Heart right ventricle (tissue), 16 donors: ENCODE measurements around the gene KLHL29. TPM values are rescaled to one million over a fixed set of nuclear protein-coding genes. Genes with fewer than 3 reads are reported as not detected.
A peak's percentile ranks its signal among the peaks of the same experiment; 100 is the strongest.

Experiments
- ATAC-seq, 8 donors: fragments of 200-7000 bp; cut with Tn5 transposase; one replicate each; pipeline ENCODE4 v1.9.1; 2020; ENCODE audit warnings: mild to moderate bottlenecking in 8 of 8, moderate library complexity in 8 of 8, moderate number of reproducible peaks in 1 of 8
- DNase-seq, 2 donors: peaks; one replicate each; pipeline ENCODE4 v3.0.0-alpha.2; 2020
- H3K27ac ChIP-seq, 10 donors: fragments of 200-600 bp; sonication (generic) in 2 of 10; one replicate each; pipeline versions ENCODE4 v1.5.0 to v1.8.0; 2020 to 2022; ENCODE audit warnings: mild to moderate bottlenecking in 3 of 10
- H3K27me3 ChIP-seq, 7 donors: fragments of 200-600 bp; one replicate each; pipeline ENCODE4 v1.8.0; 2021 to 2022; ENCODE audit warnings: mild to moderate bottlenecking in 2 of 7
- H3K36me3 ChIP-seq, 9 donors: fragments of 200-600 bp; sonication (generic) in 1 of 9; one replicate each; pipeline versions ENCODE4 v1.5.0 to v1.8.0; 2020 to 2022; ENCODE audit warnings: mild to moderate bottlenecking in 2 of 9
- H3K4me1 ChIP-seq, 9 donors: fragments of 200-600 bp; sonication (generic) in 1 of 9; one replicate each; pipeline versions ENCODE4 v1.5.0 to v1.8.0; 2020 to 2022; ENCODE audit warnings: mild to moderate bottlenecking in 4 of 9
- H3K4me3 ChIP-seq, 10 donors: fragments of 200-600 bp; sonication (generic) in 2 of 10; one replicate each; pipeline versions ENCODE4 v1.5.0 to v1.8.0; 2020 to 2022; ENCODE audit warnings: mild to moderate bottlenecking in 7 of 10, moderate library complexity in 2 of 10
- H3K9me3 ChIP-seq, 11 donors: fragments of 200-600 bp in 10 of 11; sonication (generic) in 2 of 11; one replicate each; pipeline versions ENCODE4 v1.5.0 to v1.8.0; 2013 to 2022; ENCODE audit warnings: mild to moderate bottlenecking in 2 of 11, control low read depth in 1 of 11, moderate library complexity in 1 of 11
- CTCF ChIP-seq, 9 donors: fragments of 200-600 bp; sonication (generic) in 2 of 9; IDR thresholded peaks; one replicate each; pipeline versions ENCODE4 v1.5.0 to v1.8.0; 2021 to 2022; ENCODE audit warnings: antibody characterized with exemption in 9 of 9, mild to moderate bottlenecking in 5 of 9, moderate library complexity in 1 of 9
- WGBS, 2 donors: extraction: QIAGEN DNeasy Blood & Tissue Kit; methylation state at CpG; one replicate each; pipeline ENCODE4 v1.1.7; 2013; ENCODE audit warnings: inconsistent platforms in 1 of 2; 5-methylcytosine and 5-hydroxymethylcytosine counted together
- intact Hi-C, 10 donors: fragments of 100-400 bp; cut with DNase I; formaldehyde crosslinking; loops; one replicate each; pipeline versions ENCODE4 v1.11.1 to v1.14.2; 2022
- polyA plus RNA-seq, 2 donors: library from polyadenylated mRNA; stranded (reverse); fragments of 200-250 nt; gene quantifications; one replicate each; pipeline ENCODE4 v1.2.3, GENCODE V29; 2013
- total RNA-seq, 10 donors: library from RNA; stranded (reverse); fragmentation: NEBNext Ultra II Directional in 3 of 10; extraction: Animal tissue kit (Norgen Biotek cat#: 25700) in 3 of 10; gene quantifications; one replicate each; pipeline versions ENCODE4 v1.2.1 to v1.2.4, GENCODE V29; 2021 to 2023
- donor health status: Arrhythmogenic right ventricular cardiomyopathy.
- donor health status: ischemic (EF 13 %, LVEDD 7.1; RV severe dilation, severe dysfunction).
- donor health status: healthy with polysubstance abuse.
- donor health status: DM: no; HTN: yes; CAD: no.
- donor health status: DM: no; HTN: no; CAD: no.
- donor health status: ischemic (EF 25% LVEDD 6.9; RV normal size, moderate dysfunction).
- donor health status: ischemic (EF 25% LVEDD 5.7; RV mildly dilated, moderate dysfunction).
- donor health status: healthy.
- donor health status: DM: yes; HTN: yes; CAD: no.
- donor health status: Ischemic cardiomyopathy.
- donor health status: ischemic (EF 35%, LVEDD 5.7; RV mildly dilated, moderate dysfunction).
- donor health status: nonischemic (EF 11% LVEDD 7.7; RV severe dilation, severe dysfunction).
- donor health status: DM: yes; HTN: yes; CAD: no.
- donor health status: PGD.
- donor health status: ischemic (EF 29% LVEDD 5.4; RV normal size, mild dysfunction).
- donor health status: nonischemic (EF 23%, LVEDD 6.1; RV moderate dilation, normal function).

The KLHL29 gene
- total and polyA plus RNA-seq, 12 donors: 0.71 to 1.5 (median 1.0) TPM

DNA sequence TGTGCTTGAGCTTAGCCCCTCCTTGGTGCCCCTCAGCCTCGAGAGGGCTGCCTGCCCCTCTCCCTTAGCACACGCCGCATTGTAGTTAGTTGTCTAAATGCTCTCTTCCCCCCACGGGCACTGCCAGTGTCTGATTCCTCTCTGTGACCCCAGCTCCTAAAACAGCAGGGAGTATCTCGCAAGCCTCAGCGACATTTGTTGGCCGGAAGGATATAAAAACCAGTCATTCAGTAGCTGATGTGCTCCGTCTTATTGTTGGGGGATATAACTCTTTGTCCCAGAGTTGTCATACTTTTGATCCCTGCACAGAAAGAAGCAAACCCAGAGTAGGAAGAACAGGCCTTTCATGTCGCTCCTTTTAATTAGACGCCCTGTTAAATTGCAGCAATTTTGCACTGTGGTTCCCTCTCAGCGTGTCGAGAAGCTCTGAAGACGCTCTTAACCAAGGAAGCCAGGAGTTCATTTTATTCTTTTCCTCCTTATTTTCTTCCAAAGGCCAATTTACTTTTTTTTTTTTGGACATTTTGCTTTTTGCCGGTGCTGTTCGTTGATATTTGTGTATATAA lies 201.8 kb downstream of the KLHL29 start:
- no peak overlapping the region for H3K27ac ChIP-seq
- H3K36me3 ChIP-seq: no peaks in the 10 kb centered on the region
- WGBS, 2 donors: 89 to 95% methylated on average over 15 of the region's 15 CpGs
- H3K4me3 ChIP-seq: no peak overlapping the region
- intact Hi-C loops: no loop called here
- H3K4me1 ChIP-seq: peaks cover 3 to 36% (median 25%) of the 10 kb centered on the region in 9 donors
- no peaks in the 10 kb centered on the region for H3K9me3 ChIP-seq
- ATAC-seq (no peak), DNase-seq (no peak)
- H3K27me3 ChIP-seq: no peaks in the 10 kb centered on the region
- no peak for TF ChIP-seq CTCF (IDR thresholded peaks at IDR 0.05)

- H3K27ac ChIP-seq: no peak overlapping the region
- WGBS, 2 donors: 95 to 97% methylated on average over 13 of the region's 13 CpGs
These were observed 202.4 kb downstream of the KLHL29 start for GRCh38 chr2:23587341-23587880.

GRCh38 chr2:23588106-23588505 lies 203.1 kb downstream of the KLHL29 start:
- intact Hi-C loops: no loop called here
- Histone ChIP-seq H3K36me3 (no peaks in the 10 kb centered on the region), H3K4me3 (no peak overlapping the region), H3K9me3 (no peaks in the 10 kb centered on the region), H3K4me1 (peaks cover 3 to 38% (median 27%) of the 10 kb centered on the region in 9 donors), H3K27ac (peak overlapping the region in 2 of 10 donors; percentile 6 to 70), H3K27me3 (no peaks in the 10 kb centered on the region)
- no peak for TF ChIP-seq CTCF (IDR thresholded peaks at IDR 0.05)
- ATAC-seq: no peak
- WGBS, 2 donors: 95% methylated on average over 4 of the region's 4 CpGs
- DNase-seq: no peak

More at GRCh38 chr2:23587341-23587880, 202.4 kb downstream of the KLHL29 start:
- H3K27me3 ChIP-seq: no peaks in the 10 kb centered on the region
- DNase-seq: no peak
- no peak for TF ChIP-seq CTCF (IDR thresholded peaks at IDR 0.05)
- intact Hi-C loops: no loop called here
- ATAC-seq: no peak
- H3K4me3 ChIP-seq: no peak overlapping the region
- H3K4me1 ChIP-seq: peaks cover 3 to 38% (median 27%) of the 10 kb centered on the region in 9 donors
- no peaks in the 10 kb centered on the region for H3K9me3 ChIP-seq
- H3K36me3 ChIP-seq: no peaks in the 10 kb centered on the region

DNA sequence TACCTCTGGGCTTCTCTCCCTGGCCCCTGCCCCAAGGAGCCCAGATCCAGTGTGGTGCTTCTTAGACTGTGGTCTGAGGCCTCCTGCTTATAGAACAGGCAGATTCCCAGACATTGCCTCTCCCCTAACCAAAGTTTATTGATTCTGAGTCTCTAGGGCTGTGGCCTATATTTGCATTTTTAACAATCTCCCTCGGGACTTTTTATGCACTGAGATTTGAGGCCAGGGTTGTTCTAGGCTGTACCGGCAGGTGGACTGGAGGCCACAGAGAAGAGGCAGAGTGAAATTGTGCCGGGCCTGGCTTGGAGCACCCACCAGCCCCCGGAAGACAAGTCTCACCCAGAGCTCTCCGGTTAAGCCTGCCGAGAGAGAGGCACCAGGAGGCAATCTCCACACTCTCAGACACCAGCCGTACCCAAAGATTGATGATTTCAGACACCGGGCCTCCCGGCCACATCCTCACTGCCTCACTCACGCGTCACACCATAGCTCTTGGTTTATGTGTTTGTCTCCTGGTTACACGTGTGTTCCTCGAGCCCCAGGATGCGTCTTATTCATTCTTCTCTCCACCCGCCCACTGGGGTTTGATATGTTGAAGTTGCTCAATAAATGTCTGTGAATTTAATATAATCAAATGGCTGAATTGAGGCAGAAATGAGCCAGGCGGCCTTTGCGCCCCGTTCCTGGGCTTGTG lies 203.7 kb downstream of the KLHL29 start:
- H3K9me3 ChIP-seq: no peaks in the 10 kb centered on the region
- intact Hi-C loops: no loop called here
- 88 to 92% methylated on average over 18 of the region's 18 CpGs for WGBS, 2 donors
- peaks cover 3 to 39% (median 28%) of the 10 kb centered on the region in 9 donors for H3K4me1 ChIP-seq
- no peaks in the 10 kb centered on the region for H3K27me3 ChIP-seq
- peak overlapping the region in 5 of 10 donors; percentile 33 to 70 (median 48) for H3K27ac ChIP-seq
- peak in 1 of 8 donors; percentile 14 for ATAC-seq
- no peak for TF ChIP-seq CTCF (IDR thresholded peaks at IDR 0.05)
- no peaks in the 10 kb centered on the region for H3K36me3 ChIP-seq
- H3K4me3 ChIP-seq: no peak overlapping the region
- no peak for DNase-seq
